Suprapubic skin (tissue), 4 donors: ENCODE results near the gene SMIM10L2A.
"Not testable (repeated sequence)": the region's sequence is repeated elsewhere in the genome, so short reads cannot be mapped to it uniquely, and the experiment has no call there.

ENCODE experiments used
- CTCF ChIP-seq, 2 donors: fragments of 200-600 bp in 1 of 2; fragments of 450-650 bp in 1 of 2; sonication (generic) in 1 of 2; IDR thresholded peaks; one replicate each; pipeline ENCODE4 v1.5.1; 2016 to 2019; ENCODE audit warnings: antibody characterized with exemption in 2 of 2, mild to moderate bottlenecking in 1 of 2, moderate library complexity in 1 of 2
- EP300 ChIP-seq: sonication (generic); formaldehyde crosslinking; IDR thresholded peaks from one replicate; pipeline ENCODE4 v1.6.1; 2017; ENCODE audit warnings: antibody characterized with exemption
- POLR2A ChIP-seq, 2 donors: fragments of 450-650 bp; IDR thresholded peaks; one replicate each; pipeline ENCODE4 v1.6.1; 2017; ENCODE audit warnings: antibody characterized with exemption in 2 of 2, mild to moderate bottlenecking in 2 of 2, moderate library complexity in 2 of 2
- POLR2AphosphoS5 ChIP-seq, 3 donors: sonication (generic); formaldehyde crosslinking; IDR thresholded peaks; one replicate each; pipeline ENCODE4 v1.6.1; 2017; ENCODE audit warnings: antibody characterized with exemption in 3 of 3

GRCh38 chrX:135422810-135423168, 1.0 kb downstream of the SMIM10L2A start:
- not testable (repeated sequence) for TF ChIP-seq CTCF (IDR thresholded peaks at IDR 0.05); EP300; POLR2A (IDR thresholded peaks at IDR 0.05); POLR2AphosphoS5 (IDR thresholded peaks at IDR 0.05)
